GM23248 (cell line): ENCODE data around the gene EML3. TPM values are rescaled to one million over a fixed set of nuclear protein-coding genes. Genes with fewer than 3 reads are reported as not detected.

Source experiments
- DNase-seq: peaks from one replicate; pipeline ENCODE4 v3.0.0-alpha.2; 2015
- H2AFZ ChIP-seq: fragments of 200-600 bp; sonication (generic); 2 replicates; pipeline ENCODE4 v1.6.1; 2016; ENCODE audit warnings: antibody characterized with exemption
- H3F3A ChIP-seq: fragments of 200-600 bp; sonication (generic); 2 replicates; pipeline ENCODE4 v1.6.1; 2016; ENCODE audit warnings: mild to moderate bottlenecking, antibody characterized with exemption, mixed run types; ENCODE audit not compliant: insufficient read depth
- H3K27ac ChIP-seq: fragments of 200-600 bp; sonication (generic); 2 replicates; pipeline ENCODE4 v1.5.1; 2016; ENCODE audit warnings: mild to moderate bottlenecking
- H3K27me3 ChIP-seq: fragments of 200-600 bp; sonication (generic); replicated peaks from 2 replicates; pipeline ENCODE4 v1.6.1; 2016; ENCODE audit warnings: mild to moderate bottlenecking; ENCODE audit not compliant: insufficient read depth
- H3K36me3 ChIP-seq: fragments of 200-600 bp; sonication (generic); 2 replicates; pipeline ENCODE4 v1.6.1; 2016; ENCODE audit warnings: low read depth, mild to moderate bottlenecking
- H3K4me1 ChIP-seq: fragments of 200-600 bp; sonication (generic); 2 replicates; pipeline ENCODE4 v1.6.1; 2016; ENCODE audit warnings: mild to moderate bottlenecking; ENCODE audit not compliant: insufficient read depth
- H3K4me2 ChIP-seq: fragments of 200-600 bp; sonication (generic); one replicate; pipeline ENCODE4 v1.6.1; 2016; ENCODE audit warnings: mild to moderate bottlenecking; ENCODE audit not compliant: unreplicated experiment
- H3K4me3 ChIP-seq: fragments of 200-600 bp; sonication (generic); 2 replicates; pipeline ENCODE4 v1.5.1; 2016; ENCODE audit warnings: mild to moderate bottlenecking
- H3K79me2 ChIP-seq: fragments of 200-600 bp; sonication (generic); 2 replicates; pipeline ENCODE4 v1.6.1; 2016; ENCODE audit warnings: mild to moderate bottlenecking; ENCODE audit not compliant: insufficient read depth
- H3K9ac ChIP-seq: fragments of 200-600 bp; sonication (generic); 2 replicates; pipeline ENCODE4 v1.6.1; 2016; ENCODE audit warnings: mild to moderate bottlenecking
- H3K9me2 ChIP-seq: fragments of 200-600 bp; sonication (generic); 2 replicates; pipeline ENCODE4 v1.6.1; 2016; ENCODE audit warnings: mixed run types, mild to moderate bottlenecking, moderate library complexity; ENCODE audit not compliant: insufficient read depth
- H3K9me3 ChIP-seq: fragments of 200-600 bp; sonication (generic); one replicate; pipeline ENCODE4 v1.6.1; 2017; ENCODE audit warnings: low read depth
- H4K20me1 ChIP-seq: fragments of 200-600 bp; sonication (generic); 2 replicates; pipeline ENCODE4 v1.6.0; 2016; ENCODE audit not compliant: insufficient read depth
- EZH2 ChIP-seq: fragments of 200-600 bp; sonication (generic); IDR thresholded peaks from 2 replicates; pipeline ENCODE4 v1.6.1; 2018; ENCODE audit warnings: antibody characterized with exemption, mild to moderate bottlenecking; ENCODE audit not compliant: insufficient read depth, poor library complexity, severe bottlenecking
- EZH2phosphoT487 ChIP-seq: fragments of 200-600 bp; sonication (generic); IDR thresholded peaks from 2 replicates; pipeline ENCODE4 v1.6.1; 2018; ENCODE audit warnings: antibody characterized with exemption, moderate library complexity, mild to moderate bottlenecking, low read depth; ENCODE audit not compliant: insufficient read depth
- WGBS, 2 experiments: methylation state at CpG; one replicate each; pipeline ENCODE4 v1.1.6; 2015 to 2017; ENCODE audit warnings: low lambda C conversion rate in 2 of 2, low coverage in 1 of 2; ENCODE audit errors: missing lambda C conversion rate in 2 of 2; 5-methylcytosine and 5-hydroxymethylcytosine counted together
- in situ Hi-C: fragments of 300-500 bp; cut with MboI; formaldehyde crosslinking; loops from 2 replicates; pipeline ENCODE4 v1.15.0; 2020
- polyA plus RNA-seq: library from polyadenylated mRNA; unstranded; fragments of >200 nt; fragmentation: Nextera tagmentation; extraction: Ambion mirVana; gene quantifications from 2 replicates; pipeline ENCODE4 v1.2.1, GENCODE V29; 2016
- total RNA-seq: library from RNA; depleted of rRNA; stranded (reverse); fragments of >200 nt; shearing (Covaris generic); gene quantifications from 2 replicates; pipeline ENCODE4 v1.2.3, GENCODE V29; 2014

EML3 gene
- total and polyA plus RNA-seq, 2 experiments from 2014 or later, result 34.8 to 47.2 TPM

DNA sequence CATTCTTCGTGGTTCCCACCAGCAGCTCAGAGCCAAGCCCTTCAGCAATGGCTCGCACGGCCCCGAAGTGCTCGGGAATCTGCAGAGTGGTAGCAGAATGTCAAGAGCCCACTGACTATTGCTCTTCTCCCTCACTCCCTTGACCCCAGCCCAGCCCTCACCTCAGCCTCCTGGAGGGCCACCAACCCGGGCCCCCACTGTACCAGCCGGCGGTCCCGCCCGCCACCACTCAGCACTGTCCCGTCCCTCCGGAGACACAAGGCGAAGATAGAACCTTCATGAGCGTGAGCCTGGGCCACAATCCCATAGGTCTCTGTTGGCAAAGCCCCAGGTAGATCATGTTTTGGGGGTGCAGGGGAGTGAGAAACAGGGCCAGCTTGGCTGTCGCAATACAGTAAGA lies 6.7 kb downstream of the EML3 start:
- in situ Hi-C loops, result no loop called here
- no peak overlapping the region for H3K4me2 ChIP-seq
- no peak overlapping the region for H2AFZ ChIP-seq
- H4K20me1 ChIP-seq, result no peaks in the 10 kb centered on the region
- H3K4me3 ChIP-seq, result no peak overlapping the region
- WGBS, 2 experiments, result 94 to 96% methylated on average over 13 to 15 of the region's 15 CpGs
- H3K27me3 ChIP-seq, result no peaks in the 10 kb centered on the region
- peaks cover 4% of the 10 kb centered on the region; the same call in 1 of the 2 replicates for H3K36me3 ChIP-seq
- peaks cover under 1% of the 10 kb centered on the region; the same call in 1 of the 2 replicates for H3K4me1 ChIP-seq
- H3K9ac ChIP-seq, result no peak overlapping the region
- peaks cover 10% of the 10 kb centered on the region for H3F3A ChIP-seq
- no peak for DNase-seq
- H3K9me2 ChIP-seq, result no peaks in the 10 kb centered on the region
- TF ChIP-seq EZH2 (no peak), EZH2phosphoT487 (no peak)
- no peak overlapping the region for H3K27ac ChIP-seq
- H3K79me2 ChIP-seq, result peaks cover 28% of the 10 kb centered on the region
- H3K9me3 ChIP-seq, result no peaks in the 10 kb centered on the region

- Histone ChIP-seq H3K27me3 (no peaks in the 10 kb centered on the region), H3K9ac (no peak overlapping the region), H3K27ac (no peak overlapping the region), H3K4me1 (peaks cover under 1% of the 10 kb centered on the region; the same call in 1 of the 2 replicates), H4K20me1 (no peaks in the 10 kb centered on the region), H3K9me3 (no peaks in the 10 kb centered on the region), H3K9me2 (no peaks in the 10 kb centered on the region), H3K4me3 (no peak overlapping the region), H3K36me3 (peaks cover 4% of the 10 kb centered on the region; the same call in 1 of the 2 replicates), H3K4me2 (no peak overlapping the region), H3F3A (peaks cover 13% of the 10 kb centered on the region), H3K79me2 (peaks cover 28% of the 10 kb centered on the region), H2AFZ (no peak overlapping the region)
- in situ Hi-C loops, result no loop called here
- no peak for TF ChIP-seq EZH2phosphoT487
- TF ChIP-seq EZH2, result no peak
- no peak for DNase-seq
- WGBS, 2 experiments, result 90 to 93% methylated on average over 5 to 6 of the region's 6 CpGs
These were observed 7.1 kb downstream of the EML3 start for GRCh38 chr11:62605467-62605866.

DNA sequence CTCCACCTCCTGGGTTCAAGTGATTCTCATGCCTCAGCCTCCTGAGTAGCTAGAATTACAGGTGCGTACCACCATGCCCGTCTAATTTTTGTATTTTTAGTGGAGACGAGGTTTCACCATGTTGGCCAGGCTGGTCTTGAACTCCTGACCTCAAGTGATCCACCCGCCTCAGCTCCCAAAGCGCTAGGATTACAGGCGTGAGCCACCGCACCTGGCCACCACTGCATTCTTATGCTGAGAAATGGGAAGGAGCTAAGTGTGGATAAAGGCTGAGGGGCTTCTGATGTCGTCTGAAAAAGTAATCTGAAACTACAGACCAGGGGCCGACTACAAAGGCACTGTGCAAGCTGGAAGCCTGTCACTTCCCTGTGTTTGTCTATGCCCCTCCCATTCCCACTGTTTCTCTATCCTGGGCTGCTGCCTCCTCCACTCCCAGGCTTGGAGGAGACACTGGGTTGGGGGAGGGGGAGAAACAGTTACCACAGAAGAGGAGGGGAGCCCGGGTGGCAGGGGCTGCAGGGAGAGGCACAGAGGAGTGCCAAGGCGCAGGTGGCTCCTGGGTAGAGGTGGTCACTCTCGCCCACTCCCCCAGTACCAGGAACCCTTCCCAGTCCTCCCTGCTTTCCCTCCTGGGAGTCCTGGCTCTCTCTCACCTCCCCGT lies 8.0 kb downstream of the EML3 start:
- in situ Hi-C loops, result no loop called here
- H3K27ac ChIP-seq, result no peak overlapping the region
- no peak for DNase-seq
- peaks cover 20% of the 10 kb centered on the region for H3F3A ChIP-seq
- H3K4me1 ChIP-seq, result peaks cover 9% of the 10 kb centered on the region
- H3K9me2 ChIP-seq, result no peaks in the 10 kb centered on the region
- H2AFZ ChIP-seq, result no peak overlapping the region
- H4K20me1 ChIP-seq, result no peaks in the 10 kb centered on the region
- H3K9me3 ChIP-seq, result no peaks in the 10 kb centered on the region
- no peak overlapping the region for H3K4me3 ChIP-seq
- H3K4me2 ChIP-seq, result no peak overlapping the region
- TF ChIP-seq EZH2 (no peak), EZH2phosphoT487 (no peak)
- peaks cover 8% of the 10 kb centered on the region; the same call in 1 of the 2 replicates for H3K36me3 ChIP-seq
- no peak overlapping the region for H3K9ac ChIP-seq
- peaks cover 28% of the 10 kb centered on the region for H3K79me2 ChIP-seq
- no peaks in the 10 kb centered on the region for H3K27me3 ChIP-seq
- 90 to 92% methylated on average over 13 of the region's 13 CpGs for WGBS, 2 experiments

GRCh38 chr11:62603776-62604299 lies 8.7 kb downstream of the EML3 start:
- Histone ChIP-seq H3K9me3 (no peaks in the 10 kb centered on the region), H4K20me1 (no peaks in the 10 kb centered on the region), H3K9ac (no peak overlapping the region), H3K4me3 (no peak overlapping the region), H2AFZ (no peak overlapping the region), H3K27ac (no peak overlapping the region), H3K36me3 (peaks cover 8% of the 10 kb centered on the region; the same call in 1 of the 2 replicates), H3K4me2 (no peak overlapping the region), H3K27me3 (no peaks in the 10 kb centered on the region), H3F3A (peaks cover 21% of the 10 kb centered on the region), H3K9me2 (no peaks in the 10 kb centered on the region), H3K4me1 (peaks cover 15% of the 10 kb centered on the region), H3K79me2 (peaks cover 32% of the 10 kb centered on the region)
- in situ Hi-C loops, result no loop called here
- TF ChIP-seq EZH2phosphoT487 (no peak), EZH2 (no peak)
- WGBS, 2 experiments, result 97 to 98% methylated on average over 8 of the region's 8 CpGs
- no peak for DNase-seq
